GM21360 (cell line): ENCODE measurements around the gene SLC12A7.

Experiments used
- ATAC-seq: cut with Tn5 transposase; IDR thresholded peaks from one replicate; pipeline ENCODE4 v1.9.1; 2021; ENCODE audit warnings: mild to moderate bottlenecking, moderate library complexity; ENCODE audit not compliant: unreplicated experiment

The SLC12A7 gene

GRCh38 chr5:1141834-1142233, 30.0 kb upstream of the SLC12A7 start:
- ATAC-seq = no peak

DNA sequence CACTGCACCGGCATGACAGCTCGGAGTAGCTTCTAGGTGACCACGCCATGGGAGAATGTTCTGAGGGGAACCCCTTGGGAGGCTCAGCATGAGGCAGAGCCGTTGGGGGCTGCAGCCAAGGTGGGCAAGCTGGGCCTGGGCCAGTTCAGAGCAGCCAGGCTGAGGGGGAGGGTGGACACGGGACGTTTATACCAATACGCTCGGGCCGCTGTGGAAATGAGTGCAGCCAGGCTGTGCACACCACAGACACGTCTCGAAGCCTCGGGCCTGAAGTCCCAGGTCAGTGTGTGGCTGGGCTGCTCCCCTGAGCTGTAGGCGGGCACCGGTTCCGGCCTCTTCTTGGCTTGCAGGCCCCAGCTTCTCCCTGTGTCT, 28.9 kb upstream of the SLC12A7 start:
- no peak for ATAC-seq

GRCh38 chr5:1140171-1140817, 28.4 kb upstream of the SLC12A7 start:
- ATAC-seq = peak; percentile 79

DNA sequence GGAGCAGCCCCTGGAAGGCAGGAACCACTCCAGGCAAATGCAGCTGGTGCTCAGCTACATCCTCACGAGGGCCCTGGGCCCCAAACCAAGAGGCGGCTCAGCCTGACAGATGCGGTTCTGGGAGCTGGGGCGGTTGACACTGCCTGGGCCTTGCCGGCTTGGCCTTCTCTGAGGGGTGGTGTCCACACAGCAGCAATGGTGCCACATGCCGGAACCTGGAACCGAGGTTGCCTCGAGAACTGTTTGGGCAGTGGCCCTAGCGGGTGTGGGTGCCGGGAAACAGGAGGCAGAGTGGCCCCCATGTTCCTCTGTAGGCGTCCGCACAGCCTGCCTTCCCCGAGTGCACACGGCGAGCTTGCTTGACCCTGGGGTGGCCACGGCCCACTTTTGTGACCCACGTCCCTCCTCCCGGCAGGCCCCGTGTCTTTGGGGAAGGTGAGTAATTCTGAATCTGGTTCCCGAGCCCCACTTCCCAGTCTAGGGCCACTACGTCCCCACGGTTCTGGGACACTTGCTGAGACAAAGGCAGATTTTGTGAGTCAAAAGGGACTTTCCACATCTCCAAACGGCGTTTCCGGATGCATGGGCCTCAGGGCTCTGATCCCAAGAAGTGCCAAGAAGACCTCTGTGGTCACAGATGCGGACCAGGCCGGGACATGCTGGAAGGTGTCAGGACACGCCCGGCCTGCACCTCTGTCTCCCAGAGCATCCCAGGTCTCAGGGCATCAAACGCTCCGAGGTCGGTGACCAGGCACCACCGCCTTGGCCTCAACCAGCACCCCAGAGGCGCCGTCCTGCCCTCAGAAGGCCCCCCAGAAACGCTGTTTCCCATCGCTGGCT, 27.7 kb upstream of the SLC12A7 start:
- peak; percentile 1 for ATAC-seq

DNA sequence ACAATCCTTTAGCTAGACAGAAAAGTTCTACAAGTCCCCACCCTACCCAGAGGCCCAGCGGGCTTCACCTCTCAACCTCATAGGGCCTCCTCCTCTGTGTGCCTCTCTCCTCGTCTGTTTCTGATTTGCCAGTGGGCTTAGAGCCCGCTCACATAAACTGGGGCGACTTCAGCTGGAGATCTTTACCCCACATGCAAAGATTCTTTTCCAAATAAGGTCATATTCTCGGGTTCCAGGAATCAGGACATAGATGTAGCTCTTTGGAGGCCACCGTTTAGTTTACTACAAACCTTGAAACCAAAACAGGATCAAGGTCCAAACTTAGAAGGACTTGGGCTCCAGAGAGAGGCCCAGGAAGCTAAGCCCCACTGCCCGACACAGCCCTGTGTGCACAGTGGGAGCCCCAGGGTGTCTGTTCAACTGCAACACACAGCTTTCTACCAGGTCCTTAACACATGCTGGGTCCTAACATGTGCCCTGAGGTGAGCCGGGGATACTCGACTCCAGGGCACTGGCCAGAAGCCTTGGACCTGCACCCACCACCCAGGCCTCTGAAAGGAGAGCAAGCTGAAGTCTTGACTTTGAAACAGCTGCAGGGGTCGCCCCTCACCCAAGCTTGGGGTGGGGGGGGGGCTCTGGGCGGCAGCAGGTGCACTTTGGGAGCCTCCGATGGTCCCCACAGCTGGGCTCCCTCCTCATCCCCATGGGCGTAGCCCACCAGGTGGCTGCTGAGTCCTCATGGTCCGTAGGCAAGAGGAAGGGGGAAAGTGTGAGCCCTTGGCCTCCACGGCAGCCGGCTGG, 26.8 kb upstream of the SLC12A7 start:
- no peak for ATAC-seq

DNA sequence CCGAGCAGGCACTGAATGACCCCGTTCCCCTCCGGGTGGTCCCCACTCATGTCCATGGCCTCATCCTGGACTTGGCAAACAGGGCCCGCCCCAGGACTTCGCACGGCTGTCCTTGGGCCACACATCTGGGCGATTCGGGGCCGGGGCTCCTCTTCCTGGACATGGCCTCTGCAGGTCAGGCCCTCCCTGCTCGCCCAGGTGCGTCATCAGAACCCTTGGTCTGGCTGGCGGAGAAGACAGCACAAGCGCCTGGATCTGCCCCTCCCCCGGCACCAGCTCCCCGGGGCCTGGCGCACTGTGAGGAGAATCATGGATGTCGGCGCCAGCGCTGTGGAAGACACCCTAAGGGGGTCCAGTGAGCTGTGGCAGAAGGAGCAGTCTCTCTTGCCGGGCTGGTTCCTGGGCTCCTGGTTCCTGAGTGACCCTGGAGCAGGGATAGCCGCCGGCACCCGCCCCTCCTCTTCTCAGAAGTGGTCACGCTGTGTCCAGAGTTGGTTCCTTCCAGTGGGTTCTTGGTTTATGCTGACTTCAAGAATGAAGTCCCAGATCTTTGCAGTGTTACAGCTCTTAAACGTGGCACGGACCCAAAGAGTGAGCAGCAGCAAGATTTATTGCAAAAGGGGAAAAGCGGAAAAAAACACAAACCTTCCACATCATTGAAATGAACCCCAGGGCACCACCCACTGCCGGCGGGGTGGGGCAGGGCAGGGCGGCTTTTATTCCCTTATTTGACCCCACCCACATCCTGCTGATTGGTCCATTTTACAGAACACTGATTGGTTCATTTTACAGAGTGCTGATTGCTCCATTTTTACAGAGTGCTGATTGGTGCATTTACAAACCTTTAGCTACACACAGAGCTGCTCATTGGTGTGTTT, 25.9 kb upstream of the SLC12A7 start:
- ATAC-seq = no peak

- ATAC-seq = no peak
Observed at GRCh38 chr5:1136814-1137213, 25.0 kb upstream of the SLC12A7 start.

DNA sequence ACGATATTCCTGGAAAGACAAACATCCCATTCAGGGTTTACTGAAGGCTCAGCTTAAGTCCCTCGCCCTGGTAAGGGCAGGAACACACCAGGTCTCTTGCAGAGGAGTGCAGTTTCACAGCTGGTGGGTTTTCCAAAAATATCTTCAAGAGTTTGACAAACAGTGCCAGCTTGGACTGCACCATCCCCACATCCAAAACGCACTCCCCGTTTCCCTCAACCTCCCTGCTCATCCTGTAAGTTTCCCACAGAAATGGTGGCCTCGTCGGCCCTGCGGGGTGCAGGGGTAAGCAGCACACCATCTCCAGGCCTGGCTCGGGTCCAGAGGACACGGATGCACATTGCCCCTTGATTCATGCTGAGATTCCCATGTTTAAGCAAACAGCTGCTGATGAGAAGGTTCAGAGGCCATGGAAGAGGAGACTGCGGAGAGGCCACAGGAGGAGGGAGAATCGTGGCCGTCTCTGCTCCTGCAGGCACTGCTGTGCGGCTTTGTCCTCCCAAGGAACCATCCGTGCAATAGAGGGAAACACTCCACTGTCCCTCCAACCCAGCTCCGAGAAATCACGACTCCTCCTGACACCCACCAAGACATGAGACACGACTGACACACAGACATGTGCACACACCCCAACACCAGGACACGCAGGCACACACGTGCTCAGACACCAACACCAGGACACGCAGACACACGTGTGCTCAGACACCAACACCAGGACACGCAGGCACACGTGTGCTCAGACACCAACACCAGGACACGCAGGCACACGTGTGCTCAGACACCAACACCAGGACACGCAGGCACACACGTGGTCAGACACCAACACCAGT, 24.0 kb upstream of the SLC12A7 start:
- ATAC-seq = no peak

DNA sequence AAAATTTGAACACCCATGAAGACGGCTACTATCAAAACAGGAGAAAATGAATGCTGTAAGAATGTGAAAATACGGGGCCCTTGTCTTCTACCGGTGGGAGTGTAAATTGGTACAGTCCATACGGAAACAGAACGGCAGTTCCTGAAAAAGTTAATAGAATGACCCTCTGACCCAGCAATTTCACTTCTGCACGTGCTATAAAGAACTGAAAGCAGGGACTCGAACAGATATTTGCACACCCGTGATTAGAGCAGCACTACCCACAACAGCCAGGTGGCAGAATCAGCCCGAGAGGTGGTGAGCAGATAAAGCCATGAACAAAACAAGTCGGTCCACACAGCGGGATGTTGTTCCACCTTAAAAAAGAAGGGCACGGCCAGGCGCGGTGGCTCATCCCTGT, 22.6 kb upstream of the SLC12A7 start:
- ATAC-seq = peak; percentile 52

- peak; percentile 43 for ATAC-seq
Observed at GRCh38 chr5:1133510-1134201, 21.8 kb upstream of the SLC12A7 start.

DNA sequence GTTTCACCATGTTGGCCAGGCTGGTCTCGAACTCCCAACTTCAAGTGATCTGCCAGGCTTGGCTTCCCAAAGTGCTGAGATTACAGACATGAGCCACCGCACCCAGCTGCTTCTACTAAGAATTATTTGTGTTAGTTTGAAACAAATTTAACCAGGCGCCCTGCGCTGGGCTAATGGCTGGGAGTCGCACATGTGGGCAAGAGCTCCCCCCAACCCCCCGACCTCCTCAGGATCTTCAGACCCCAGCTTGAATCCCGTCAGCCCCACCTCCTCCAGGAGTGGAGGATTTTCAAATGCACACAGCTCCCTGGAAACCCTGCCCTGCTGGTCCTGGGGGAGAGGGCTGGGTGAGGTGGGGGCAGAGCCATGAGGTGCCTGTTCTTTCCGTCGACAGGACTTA, 21.2 kb upstream of the SLC12A7 start:
- no peak for ATAC-seq

- no peak for ATAC-seq
Observed at GRCh38 chr5:1132570-1132969, 20.7 kb upstream of the SLC12A7 start.

DNA sequence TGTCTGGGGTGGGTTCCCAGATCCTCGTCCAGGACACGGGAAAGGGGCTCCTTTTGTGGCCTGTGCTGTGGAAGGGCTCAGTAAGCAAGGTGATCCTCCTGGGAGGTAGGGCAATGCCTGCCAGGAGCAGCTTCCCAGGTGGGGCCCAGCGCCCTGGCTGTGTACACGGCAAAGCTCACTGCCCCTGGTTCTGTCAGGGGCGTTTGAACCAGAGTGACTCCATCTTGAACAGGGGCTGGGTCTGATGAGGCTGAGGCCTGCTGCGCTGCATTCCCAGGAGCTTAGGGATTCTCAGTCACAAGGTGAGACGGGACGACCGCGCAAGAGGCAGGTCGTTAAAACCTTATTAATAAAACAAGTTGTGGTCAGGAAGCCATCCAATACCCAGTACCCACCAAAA, 19.9 kb upstream of the SLC12A7 start:
- ATAC-seq = no peak

- ATAC-seq = no peak
Observed at GRCh38 chr5:1131191-1131621, 19.3 kb upstream of the SLC12A7 start.

GRCh38 chr5:1130218-1130946, 18.5 kb upstream of the SLC12A7 start:
- ATAC-seq = peak; percentile 30

GRCh38 chr5:1129711-1130055, 17.8 kb upstream of the SLC12A7 start:
- ATAC-seq = no peak

- no peak for ATAC-seq
Observed at GRCh38 chr5:1128977-1129710, 17.3 kb upstream of the SLC12A7 start.
